ENCODE data around the gene HLF.

The HLF gene

DNA sequence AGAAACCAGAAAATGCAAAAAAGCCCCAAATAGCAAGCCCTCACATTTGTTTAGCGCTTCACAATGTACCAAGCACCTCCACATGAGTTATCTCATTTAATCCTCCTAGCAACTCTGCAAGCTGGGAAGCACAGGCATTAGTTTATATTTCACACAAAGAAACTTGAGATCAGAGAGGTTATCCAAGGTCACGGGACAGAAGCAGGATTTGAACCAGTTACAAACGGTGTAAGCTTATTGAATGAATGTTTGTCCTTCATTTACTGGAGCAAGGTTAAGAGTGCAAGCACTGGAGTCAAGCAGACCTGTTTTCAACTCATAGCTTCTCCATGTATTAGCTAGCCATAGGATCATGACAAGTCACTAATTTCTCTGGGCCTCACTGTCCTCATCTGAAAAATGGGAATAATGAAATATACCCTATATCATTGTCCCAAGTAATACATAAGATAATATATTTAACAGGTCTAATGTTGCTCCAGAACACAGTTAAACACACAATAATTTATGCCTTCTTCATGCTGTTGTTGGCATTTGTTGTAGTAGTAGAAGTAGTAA is 6.1 kb upstream of the HLF start:
- DNase-seq = no peak

DNA sequence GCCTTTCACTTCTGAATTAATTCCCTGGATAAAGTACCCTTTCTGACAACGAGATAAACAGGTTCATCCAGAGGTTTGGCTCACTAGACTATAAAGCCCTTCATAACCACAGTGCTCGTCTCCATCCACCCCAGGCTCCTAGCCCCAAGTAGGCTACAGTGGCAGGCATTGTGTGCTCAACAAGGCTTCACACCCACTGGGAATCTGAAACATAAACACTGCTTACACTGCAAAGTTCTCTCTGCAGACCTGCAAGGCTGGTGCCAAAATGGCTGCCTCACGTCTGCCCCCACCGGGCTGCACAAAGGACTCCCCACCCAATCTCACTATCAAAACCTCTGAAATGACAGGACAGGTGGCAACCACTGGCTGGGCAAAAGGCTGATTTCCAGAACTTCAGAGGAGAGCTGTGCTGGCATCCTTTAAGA is 5.1 kb upstream of the HLF start:
- no peak for DNase-seq

DNA sequence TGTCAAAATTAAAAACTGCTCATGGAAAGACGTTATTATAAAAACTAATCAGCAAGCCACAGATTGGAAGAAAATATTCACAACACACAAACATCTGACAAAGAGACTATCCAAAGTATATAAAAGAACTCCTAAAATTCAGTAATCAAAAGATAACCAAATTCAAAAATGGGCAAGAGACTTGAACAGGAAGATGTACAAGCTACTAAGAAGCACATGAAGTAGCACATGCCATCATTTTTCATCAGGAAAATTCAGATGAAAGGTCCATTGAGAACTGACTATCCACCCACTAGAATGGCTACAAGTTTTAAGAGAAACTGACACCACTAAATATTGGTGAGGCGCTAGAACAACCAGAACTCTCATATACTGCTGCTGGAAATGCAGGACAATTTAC is 3.4 kb upstream of the HLF start:
- DNase-seq = no peak

DNA sequence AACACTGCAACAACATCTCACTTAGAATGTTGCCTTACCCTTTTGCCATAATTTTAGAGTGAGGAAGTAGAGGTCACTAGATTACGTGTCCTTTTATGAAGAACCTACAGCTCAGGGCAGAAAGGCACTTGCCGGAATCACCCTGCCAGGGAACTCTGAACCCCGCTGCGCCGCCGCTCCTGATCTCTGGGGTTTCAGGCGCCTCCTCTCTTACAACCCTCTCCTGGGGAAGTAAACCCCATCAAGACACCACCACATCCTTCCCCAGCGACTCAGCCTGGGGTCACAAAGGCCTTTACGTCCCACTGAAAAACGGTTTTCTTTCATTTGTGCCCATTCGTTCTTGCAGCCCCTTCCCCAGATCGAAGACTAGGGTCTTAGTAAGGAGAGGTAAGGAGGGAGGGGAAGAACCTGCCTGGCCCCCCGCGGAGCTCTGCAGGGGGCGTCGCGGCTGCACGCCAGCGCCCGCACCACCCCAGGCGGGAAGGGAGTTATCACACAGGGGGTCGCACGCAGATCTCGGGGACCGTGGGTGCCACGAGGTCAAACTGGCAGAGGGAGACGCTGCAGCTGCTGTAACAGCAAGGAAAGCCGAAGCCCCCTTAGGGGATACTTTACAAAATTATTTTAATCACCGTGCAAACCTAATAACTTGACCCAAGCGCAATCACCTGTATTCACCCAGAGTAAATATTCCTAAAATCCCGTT is 1.0 kb upstream of the HLF start:
- no peak for DNase-seq

DNA sequence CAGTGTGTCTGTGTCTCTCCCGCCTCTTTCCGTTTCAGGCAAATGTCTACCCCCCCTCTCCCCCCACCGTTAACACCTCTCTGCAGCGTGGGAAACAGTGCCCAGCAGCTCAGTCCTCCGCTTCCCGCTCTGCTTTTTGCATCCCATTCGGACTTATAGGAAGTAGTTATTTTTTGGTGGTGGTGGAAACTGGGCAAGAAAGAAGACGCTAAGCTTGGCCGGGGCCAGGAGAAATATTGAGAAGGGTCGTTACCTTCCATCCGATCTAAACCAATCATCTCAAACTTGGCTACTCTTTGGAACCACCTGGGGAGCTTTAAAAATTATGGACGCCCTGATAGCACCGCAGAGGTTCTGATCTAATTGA is 499 bp upstream of the HLF start:
- DNase-seq = no peak

DNA sequence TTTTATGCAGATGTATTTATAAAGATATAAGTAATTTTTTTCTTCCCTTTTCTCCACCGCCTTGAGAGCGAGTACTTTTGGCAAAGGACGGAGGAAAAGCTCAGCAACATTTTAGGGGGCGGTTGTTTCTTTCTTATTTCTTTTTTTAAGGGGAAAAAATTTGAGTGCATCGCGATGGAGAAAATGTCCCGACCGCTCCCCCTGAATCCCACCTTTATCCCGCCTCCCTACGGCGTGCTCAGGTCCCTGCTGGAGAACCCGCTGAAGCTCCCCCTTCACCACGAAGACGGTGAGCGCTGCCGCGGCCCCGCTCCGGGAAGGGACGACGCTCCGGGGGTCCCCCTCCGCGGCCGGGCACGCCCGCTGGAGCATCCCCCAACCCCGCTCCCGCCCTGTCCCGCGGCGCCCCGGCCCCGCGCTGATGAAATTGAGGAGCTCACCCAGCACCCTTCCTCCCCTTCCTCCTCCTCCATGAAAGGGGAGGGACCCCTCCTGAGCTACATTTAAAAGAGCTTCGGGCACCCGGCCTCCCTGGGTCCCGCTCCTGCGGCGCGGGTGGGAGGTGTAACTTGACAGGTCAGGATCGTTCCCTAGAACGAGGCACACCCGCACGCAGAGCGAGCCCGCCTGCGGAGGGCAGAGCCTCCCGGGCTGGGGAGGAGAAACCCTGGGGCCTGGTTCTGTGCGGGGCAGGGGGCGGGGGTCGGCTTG is 706 bp downstream of the HLF start:
- DNase-seq = no peak

DNA sequence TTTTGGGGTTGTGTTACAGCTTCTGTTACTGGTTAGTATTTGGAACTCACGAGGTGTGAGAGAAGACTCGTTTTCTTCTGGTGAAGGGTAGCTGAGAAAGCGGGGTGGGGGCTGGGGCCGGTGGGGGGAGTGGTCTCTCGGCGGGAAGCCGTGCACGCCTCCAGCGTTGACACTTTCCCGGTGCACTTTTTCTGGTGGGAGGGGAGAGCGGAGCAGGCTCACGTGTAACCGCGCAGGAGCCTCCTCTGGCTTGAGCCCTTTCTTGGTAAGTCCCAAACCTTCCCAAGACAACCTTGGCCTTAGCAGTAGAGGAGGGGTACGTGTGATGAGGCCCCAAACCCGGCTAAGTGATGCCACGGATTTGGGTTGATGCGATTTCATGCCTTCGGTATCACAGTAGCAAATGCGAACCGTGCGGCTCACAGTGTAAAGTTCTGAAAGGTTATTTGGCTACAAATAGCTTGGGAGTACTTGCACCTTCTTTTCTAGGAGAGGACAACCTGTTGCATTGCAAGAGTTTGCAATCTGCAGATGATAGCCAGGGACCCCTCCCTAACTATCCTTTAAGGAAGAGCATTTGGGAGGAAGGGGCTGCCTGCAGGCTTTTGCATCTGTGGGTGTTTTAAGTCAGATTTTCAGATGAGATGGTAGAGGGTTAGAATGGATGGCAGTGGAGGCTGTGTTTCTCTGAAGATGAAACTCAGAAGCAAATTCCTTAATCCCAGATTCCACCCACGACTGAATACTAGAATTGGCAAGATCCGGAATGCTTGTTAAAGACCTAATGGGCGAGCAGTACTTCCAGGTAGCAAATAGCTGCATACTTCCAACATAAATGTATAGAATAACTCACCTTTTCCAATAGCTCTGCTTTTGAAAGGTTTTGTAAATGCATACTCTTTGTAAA is 1.5 kb downstream of the HLF start:
- no peak for DNase-seq

DNA sequence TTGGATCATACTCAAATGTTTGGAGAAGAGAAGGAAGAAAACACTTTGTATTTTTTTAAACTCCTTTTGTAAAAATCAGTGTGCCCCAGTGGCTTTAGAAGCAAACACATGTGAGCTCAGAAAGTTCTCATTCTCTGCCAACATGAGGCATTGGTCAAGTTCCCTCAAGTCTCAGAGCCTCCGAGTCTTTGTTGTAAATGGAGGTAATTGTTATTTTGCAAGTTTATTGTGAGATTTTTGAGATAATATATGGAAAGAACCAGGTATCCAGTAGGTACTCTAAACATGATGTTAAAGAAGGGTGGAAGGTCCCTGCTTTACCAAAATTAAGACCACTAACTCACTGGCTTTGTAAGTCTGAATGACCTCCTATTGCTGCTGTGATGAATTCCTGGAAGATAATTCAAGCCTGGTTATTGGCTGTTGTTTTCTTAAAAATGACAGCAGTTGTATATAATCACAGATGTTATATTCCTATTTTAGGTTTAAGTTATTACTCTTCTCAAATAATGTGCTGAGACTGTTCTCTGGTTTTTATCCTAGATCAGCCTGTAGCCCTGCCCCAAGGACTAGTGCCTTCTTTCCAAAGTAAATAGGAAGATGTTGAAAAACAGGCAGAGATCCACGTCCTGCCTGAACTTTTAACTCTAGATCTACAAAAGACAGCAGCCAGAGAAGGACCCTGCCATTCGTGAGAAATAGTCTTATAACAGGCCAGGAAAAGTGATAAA is 2.4 kb downstream of the HLF start:
- DNase-seq = no peak

DNA sequence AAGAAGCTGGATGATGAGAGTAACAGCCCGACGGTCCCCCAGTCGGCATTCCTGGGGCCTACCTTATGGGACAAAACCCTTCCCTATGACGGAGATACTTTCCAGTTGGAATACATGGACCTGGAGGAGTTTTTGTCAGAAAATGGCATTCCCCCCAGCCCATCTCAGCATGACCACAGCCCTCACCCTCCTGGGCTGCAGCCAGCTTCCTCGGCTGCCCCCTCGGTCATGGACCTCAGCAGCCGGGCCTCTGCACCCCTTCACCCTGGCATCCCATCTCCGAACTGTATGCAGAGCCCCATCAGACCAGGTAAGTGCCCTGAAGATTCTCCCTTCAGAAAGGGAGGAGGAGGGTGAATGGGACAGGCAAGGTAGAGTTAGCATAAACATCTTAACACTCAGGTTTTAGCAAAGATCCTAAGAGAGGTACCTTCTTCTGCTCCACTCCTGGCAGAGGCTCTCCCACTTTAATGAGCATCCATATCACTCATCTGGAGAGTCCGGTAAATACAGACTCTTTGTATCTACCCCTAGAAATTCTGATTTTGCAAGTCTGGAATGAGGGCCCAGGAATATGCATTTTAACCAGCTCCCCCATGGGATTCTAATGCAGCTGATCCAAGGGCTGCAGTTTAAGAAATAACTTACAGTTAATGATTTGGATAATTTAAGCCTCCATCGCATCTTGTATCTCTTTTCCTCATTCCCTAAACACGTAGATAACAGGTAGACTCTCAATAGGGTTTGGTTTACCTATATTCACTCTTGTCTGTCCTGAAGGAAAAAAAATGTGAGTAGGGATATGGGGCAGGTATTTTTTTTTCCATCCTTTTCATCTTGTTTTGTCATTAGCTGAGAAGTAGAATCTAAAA is 3.3 kb downstream of the HLF start:
- DNase-seq = no peak

DNA sequence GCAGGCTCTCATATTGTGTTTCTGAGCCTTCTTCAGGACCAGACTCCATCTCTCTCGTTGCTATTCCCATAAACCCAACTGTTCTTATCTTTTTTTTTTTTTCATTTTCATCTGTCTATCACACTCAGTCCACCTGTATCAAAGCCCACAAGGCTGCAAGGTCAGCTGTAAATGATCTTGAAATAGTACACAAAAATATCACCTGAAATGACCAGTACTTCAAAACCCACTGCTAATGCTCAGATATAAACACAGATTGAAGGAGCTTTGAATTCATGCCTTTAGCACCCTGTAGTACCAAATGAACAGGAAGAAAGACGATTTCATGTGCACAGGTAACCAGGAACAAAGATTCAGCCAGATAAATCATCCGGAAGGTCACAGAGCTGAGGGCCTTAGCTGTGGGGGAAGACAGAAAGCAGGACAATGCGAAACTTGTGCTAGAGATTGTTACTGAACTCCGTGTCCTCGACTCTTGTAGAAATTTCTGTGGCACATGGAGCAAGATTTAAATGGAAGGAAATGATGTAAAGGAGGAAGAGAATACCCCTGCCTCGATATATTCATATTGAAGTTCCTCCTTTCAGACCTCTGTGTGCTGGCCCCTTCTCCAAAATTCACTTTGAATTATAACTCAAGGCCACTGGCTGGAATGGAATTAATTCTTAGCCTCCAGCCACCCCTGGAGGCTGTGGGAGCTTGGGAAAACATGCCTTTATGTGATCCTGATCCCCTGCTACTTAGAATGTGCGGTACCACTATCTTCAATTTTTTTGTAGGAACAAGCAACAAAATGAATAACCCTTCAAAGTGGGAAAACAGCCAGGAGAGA is 4.1 kb downstream of the HLF start:
- DNase-seq = no peak

DNA sequence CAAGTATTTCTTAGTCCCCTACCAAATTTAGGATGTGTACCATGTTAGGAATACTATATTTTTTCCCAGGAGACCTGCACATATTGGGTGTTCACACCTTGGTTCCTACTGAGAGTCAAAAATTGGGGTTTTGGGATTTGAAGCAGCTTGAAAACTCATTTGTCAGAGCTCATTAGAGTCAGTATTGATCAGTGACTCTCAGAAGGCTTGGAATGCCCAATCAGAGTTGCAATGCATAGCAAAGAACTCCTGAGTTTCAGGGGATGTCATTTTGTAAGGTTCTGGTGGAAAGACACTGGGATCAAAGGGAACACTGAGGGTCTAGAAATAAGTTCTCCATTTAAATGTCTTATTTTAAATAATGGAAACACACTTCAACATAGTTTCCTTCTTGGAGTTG is 5.1 kb downstream of the HLF start:
- no peak for DNase-seq

DNA sequence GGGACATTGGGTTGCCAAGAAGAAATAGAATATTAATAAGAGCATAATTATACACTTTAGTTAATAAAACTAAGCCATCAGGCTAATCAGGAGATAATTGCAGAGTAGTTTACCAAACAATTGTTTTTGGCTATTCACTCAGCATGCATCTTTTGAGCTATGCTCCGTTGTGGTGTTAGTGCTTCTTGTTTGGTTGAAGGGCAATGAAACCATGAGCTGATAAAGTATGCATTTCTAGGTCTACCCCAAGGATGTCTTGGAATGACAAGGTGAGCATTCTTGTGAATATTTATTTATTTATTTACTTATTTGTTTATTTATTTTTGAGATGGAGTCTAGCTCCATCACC is 6.4 kb downstream of the HLF start:
- no peak for DNase-seq

DNA sequence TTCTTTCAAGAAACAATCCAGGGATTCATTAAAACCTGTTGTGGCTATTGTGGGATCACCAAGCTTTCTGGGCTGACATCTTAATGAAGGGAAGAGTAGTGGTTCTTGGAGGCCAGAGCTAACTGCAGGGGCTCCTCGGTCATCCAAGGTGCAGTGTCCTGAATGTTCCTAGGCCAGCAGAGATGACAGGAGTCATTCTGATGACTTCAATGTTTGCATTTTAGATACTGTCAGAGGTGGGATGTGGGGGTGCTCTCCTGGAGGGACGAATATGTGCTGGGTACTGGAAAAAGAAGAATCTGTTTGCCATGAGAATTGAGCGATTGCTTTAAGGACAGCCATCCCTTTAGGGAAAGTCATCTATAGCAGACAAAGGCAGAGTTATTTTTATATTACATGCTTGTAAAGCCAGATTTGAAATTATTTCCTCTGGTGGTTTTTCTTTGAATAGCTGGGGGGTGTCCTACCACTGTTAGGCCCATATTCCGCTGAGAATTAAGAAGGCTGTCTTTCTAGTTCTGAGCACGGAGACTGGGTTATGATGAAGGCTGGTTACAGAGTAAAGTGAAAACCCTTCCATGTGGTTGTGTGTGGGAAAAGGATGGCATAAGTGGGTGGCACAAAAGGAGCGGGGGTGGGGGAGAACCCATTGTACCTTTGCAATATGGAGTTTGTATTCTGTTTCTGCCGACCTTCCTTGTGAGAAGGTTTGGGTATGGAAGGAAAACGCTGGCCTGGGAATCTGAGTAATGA is 7.4 kb downstream of the HLF start:
- DNase-seq = no peak

DNA sequence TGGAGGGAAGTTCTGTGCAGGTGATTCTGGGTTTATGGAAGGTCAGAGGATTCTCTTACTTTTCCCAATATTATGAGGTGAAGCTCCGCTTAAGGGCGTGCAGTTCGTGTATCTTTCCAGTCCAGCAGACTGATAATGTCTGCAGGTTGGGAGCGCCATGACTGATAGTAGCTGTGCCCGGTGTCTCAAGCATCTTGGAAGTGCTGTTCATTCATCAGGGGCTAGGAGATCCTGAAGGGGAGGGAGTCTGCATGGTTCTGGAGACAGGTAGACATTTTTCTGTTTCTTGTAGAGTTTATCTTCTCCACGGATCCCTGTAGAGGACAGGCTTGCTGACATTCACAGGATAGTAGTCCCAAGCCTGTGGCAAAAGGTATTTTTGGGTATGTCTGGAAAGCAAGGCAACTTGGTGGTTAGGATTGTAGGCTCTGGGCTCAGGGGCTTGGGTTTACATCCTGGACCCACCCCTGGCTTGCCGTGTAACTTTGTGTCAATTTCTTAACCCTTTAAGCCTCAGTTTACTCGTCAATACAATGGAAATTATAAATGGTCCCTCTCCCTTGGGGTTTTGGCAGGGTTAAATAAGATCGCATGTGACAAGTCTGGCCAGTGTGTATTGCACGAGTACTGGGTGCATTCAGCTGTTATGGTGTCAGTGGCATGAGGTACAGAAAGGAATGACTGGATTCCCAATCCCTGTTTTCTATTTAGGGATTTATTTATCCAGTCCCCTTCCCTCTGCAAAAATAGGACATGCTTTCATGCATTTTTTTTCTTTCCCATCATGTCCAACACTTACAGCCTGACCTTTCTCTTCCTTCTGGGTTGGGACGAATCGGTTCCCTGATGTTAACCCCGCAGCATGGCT is 8.2 kb downstream of the HLF start:
- DNase-seq = no peak

DNA sequence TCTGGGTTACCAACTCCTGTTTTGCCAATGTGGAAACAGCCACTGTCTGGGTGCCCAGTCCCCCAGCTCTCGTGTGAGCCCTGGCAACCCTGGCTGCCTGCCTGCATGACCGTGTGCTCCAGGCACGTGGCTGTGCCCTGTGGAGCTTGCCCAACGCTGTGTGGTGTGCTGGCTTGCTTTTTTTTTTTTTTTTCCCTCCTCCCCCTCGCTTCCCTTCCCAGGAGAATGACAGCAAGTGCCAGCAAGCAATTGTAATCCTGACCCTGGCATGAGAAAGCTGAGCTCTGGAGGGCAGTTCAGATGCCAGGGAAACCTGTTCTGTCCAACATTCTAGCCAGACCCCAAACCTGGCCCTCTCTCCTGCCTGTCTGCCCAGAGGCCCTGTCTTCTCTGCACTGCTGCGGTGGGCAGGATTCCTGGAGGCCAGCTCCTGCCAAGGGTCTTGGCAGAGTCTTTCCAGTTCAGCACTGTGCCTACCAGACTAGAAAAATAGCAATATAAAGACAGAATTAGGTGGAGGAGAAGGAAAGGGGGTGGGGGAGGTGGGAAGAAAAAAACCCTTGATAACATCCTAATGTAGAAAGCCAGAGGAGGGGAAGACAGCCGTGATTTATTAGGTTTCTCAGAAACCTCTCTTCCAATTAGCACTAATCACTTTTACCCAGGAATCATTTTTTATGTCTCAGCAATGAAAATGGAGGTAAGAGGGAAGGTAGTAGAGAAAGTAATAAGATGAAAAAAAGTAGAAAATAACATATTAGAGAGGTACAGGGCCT is 9.0 kb downstream of the HLF start:
- peak; percentile 96 for DNase-seq

DNA sequence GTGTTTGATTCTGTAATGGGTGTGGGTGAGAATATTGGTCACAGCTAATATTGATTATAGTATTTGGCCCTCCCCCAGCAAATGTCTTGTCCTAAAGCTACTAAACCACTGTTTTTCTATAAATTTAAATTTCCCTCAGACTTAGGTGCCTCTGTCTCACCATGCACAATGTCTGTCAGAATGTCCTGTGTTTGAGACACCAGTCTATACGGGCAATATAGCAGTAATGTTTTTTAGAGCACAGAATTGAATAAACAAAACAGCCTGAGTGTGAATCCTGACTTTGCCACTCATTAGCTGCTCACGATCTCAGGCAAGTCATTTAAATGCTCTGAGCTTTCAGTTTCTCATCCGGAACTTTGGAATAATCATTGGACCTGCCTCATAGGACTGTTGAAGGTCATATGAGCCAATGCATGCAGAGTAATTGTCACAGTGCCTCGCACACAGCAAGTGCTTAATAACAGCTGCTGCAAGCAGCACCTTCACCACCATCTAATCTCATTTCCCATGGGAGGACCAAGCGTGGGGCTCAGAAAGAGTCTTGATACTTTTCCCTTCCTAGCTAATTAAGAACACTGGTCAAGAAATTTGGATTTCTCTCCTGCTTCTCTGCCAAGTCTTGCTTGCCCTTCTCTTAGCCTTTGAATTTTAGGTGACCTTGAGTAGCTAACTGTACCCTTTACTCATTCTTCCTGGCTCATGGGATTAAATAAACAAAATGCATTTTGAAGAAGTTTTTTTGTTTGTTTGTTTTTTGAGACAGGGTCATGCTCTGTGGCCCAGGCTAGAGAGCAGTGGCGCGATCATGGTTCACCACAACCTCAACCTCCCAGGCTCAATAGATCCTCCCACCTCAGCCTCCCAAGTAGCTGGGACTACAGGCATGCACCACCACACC is 9.8 kb downstream of the HLF start:
- DNase-seq = no peak

Data from NCI-H446 treated with DMSO at 0.1 percent for 48 hours (cell line).